ENCODE results near the gene HOXC12. TPM values are rescaled to one million over a fixed set of nuclear protein-coding genes. Genes with fewer than 3 reads are reported as not detected.

Gene HOXC12
- total RNA-seq, 3 donors from 2014 or later: not detected

- no peak for DNase-seq
- H3K9me3 ChIP-seq: no peaks in the 10 kb centered on the region
- H3K36me3 ChIP-seq (ENCODE audit: low read depth): no peaks in the 10 kb centered on the region
- no peak overlapping the region for H3K4me3 ChIP-seq
- ATAC-seq: no peak
- H3K4me1 ChIP-seq (ENCODE audit: low read depth): no peaks in the 10 kb centered on the region
- TF ChIP-seq CTCF (IDR thresholded peaks at IDR 0.05): no peak
- intact Hi-C loops (cut with DNase I, micrococcal nuclease): no loop called here
These were observed 9.0 kb downstream of the HOXC12 start for GRCh38 chr12:53963434-53964314.

DNA sequence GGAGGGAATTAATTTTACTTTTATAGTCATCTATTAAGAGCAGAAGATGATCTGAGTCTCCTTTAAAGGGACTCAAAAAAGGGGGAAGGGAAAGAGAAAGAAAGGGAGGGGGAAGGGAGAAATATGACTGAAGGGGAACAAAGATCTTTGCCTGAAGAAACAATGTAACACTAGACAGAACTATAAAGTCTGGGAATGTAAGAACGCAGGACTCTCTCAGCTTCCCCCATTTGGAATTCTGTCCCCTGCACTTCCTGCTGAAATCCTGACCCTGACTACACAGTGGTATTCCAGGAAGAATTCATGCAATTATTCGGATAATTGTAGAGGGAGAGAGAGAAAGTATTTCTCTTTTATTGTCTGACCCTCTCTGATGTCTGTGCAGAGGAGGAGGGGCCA lies 9.6 kb downstream of the HOXC12 start:
- H3K36me3 ChIP-seq (ENCODE audit: low read depth): no peaks in the 10 kb centered on the region
- no peaks in the 10 kb centered on the region for H3K4me1 ChIP-seq (ENCODE audit: low read depth)
- intact Hi-C loops (cut with DNase I, micrococcal nuclease): no loop called here
- ATAC-seq (no peak), DNase-seq (no peak)
- no peak for TF ChIP-seq CTCF (IDR thresholded peaks at IDR 0.05)
- H3K4me3 ChIP-seq: no peak overlapping the region
- no peaks in the 10 kb centered on the region for H3K9me3 ChIP-seq

GRCh38 chr12:53965281-53966084 lies 10.8 kb downstream of the HOXC12 start:
- Histone ChIP-seq H3K9me3 (no peaks in the 10 kb centered on the region), H3K4me3 (no peak overlapping the region), H3K36me3 (ENCODE audit: low read depth) (no peaks in the 10 kb centered on the region), H3K4me1 (ENCODE audit: low read depth) (no peaks in the 10 kb centered on the region)
- no peak for TF ChIP-seq CTCF (IDR thresholded peaks at IDR 0.05)
- intact Hi-C loops (cut with DNase I, micrococcal nuclease): no loop called here
- ATAC-seq (no peak), DNase-seq (no peak)

- no peaks in the 10 kb centered on the region for H3K4me1 ChIP-seq (ENCODE audit: low read depth)
- DNase-seq (no peak), ATAC-seq (no peak)
- H3K36me3 ChIP-seq (ENCODE audit: low read depth): no peaks in the 10 kb centered on the region
- TF ChIP-seq CTCF (IDR thresholded peaks at IDR 0.05): no peak
- intact Hi-C loops (cut with DNase I, micrococcal nuclease): no loop called here
- no peak overlapping the region for H3K4me3 ChIP-seq
- no peaks in the 10 kb centered on the region for H3K9me3 ChIP-seq
These were observed 11.3 kb downstream of the HOXC12 start for GRCh38 chr12:53966085-53966384.

DNA sequence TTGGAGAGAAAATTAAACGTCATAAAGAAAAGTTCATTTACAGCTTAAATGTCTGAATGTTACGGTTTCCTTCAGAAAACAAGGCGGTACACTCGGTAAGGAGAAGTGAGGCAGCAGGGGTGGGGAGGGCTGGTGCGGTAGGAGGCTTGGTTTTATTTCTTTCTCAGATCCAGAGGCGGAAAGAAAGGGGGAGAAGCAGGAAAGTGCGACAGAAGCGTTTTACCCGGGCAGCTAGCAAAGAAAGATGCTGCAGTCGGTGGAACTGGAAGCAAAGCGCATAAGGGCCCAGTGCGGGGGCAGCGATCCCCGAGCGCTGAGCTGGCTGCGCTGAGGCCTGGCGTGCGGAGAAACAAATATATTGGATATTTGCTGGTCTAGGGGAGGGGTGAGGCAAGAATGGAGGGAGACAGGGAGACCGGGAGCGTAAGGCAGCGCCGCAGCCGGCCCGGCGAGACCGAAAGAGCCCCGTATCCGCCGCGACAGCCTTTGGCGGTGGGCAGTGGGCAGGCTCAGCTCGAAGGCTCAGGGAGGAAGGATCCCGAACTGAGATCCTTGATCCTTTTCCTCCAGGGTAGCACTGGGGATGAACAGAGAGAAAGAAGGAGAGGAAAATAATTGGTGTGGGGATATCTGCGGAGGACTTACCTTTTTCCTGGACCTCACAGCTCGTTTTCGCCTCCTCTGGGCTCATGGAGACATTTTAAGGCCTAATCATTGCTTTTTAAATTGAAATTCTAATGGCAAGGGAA lies 11.9 kb downstream of the HOXC12 start:
- H3K9me3 ChIP-seq: no peaks in the 10 kb centered on the region
- no peak overlapping the region for H3K4me3 ChIP-seq
- no peak for TF ChIP-seq CTCF (IDR thresholded peaks at IDR 0.05)
- intact Hi-C loops (cut with DNase I, micrococcal nuclease): no loop called here
- no peak for ATAC-seq
- no peak for DNase-seq
- no peaks in the 10 kb centered on the region for H3K4me1 ChIP-seq (ENCODE audit: low read depth)
- H3K36me3 ChIP-seq (ENCODE audit: low read depth): no peaks in the 10 kb centered on the region

Measured in mucosa of descending colon (tissue), 3 donors.